ENCODE measurements around the gene APPL1.

The APPL1 gene

DNA sequence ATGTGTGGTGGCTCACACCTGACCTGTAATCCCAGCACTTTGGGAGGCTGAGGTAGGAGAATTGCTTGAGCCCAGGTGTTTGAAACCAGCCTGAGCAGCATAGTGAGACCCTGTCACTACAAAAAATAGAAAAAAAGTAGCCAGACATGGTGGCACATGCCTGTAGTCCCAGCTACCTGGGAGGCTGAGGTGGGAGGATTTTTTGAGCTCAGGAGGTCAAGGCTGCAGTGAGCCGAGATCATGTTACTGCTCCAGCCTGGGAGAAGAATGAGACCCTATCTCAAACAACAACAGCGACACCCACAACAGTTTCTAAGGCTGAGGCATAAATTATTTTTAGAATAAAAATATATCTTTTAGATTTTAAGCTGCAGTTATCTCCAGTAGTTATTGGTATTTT lies 6.3 kb downstream of the APPL1 start:
- H3K4me1 Mint-ChIP-seq (ENCODE audit: low read depth), result peaks cover 32% of the 10 kb centered on the region
- no peak overlapping the region for H3K4me3 Mint-ChIP-seq
- no peaks in the 10 kb centered on the region for H3K27me3 Mint-ChIP-seq
- no peak overlapping the region for H3K27ac Mint-ChIP-seq
- peaks cover 26% of the 10 kb centered on the region for H3K36me3 Mint-ChIP-seq (ENCODE audit: low read depth)
- H3K9me3 Mint-ChIP-seq, result peaks cover 5% of the 10 kb centered on the region
- intact Hi-C loops (cut with micrococcal nuclease), result no loop called here

GRCh38 chr3:57234613-57235575 lies 7.4 kb downstream of the APPL1 start:
- Mint-ChIP-seq H3K4me1 (ENCODE audit: low read depth) (peaks cover 21% of the 10 kb centered on the region), H3K9me3 (peaks cover 9% of the 10 kb centered on the region), H3K27ac (peak overlapping the region; percentile 22), H3K36me3 (ENCODE audit: low read depth) (peaks cover 37% of the 10 kb centered on the region), H3K4me3 (no peak overlapping the region), H3K27me3 (no peaks in the 10 kb centered on the region)
- intact Hi-C loops (cut with micrococcal nuclease), result loop anchor here (5.0 kb wide), 1 partner anchor 63 kb away; no protein-coding TSS in a partner anchor

- Mint-ChIP-seq H3K36me3 (ENCODE audit: low read depth) (peaks cover 86% of the 10 kb centered on the region), H3K9me3 (no peaks in the 10 kb centered on the region), H3K4me3 (no peak overlapping the region), H3K4me1 (ENCODE audit: low read depth) (no peaks in the 10 kb centered on the region), H3K27ac (no peak overlapping the region), H3K27me3 (no peaks in the 10 kb centered on the region)
- intact Hi-C loops (cut with micrococcal nuclease), result loop anchor here (10.0 kb wide), 1 partner anchor 580 kb away; no protein-coding TSS in a partner anchor
These were observed 17.4 kb downstream of the APPL1 start for GRCh38 chr3:57244946-57245345.

DNA sequence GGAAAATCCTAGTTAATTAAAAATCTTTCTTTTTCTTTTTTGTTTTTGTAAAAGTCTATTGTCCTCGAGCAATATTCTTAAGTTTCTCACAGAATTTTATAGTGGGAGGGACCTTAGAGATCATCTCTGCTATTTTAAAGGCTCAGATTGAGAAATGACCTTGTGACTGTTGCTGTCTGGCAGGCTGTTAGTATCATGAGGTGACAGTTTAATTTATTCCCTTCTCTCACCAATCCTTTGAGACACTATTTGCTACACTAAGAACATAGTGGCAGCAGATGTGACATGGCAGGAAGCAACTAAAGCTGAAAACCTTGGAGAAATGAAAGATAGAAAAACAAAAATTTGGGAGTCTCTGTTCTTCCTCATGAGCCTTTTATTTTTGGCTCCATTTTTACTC lies 24.9 kb downstream of the APPL1 start:
- Mint-ChIP-seq H3K4me1 (ENCODE audit: low read depth) (no peaks in the 10 kb centered on the region), H3K36me3 (ENCODE audit: low read depth) (peaks cover 76% of the 10 kb centered on the region), H3K27me3 (no peaks in the 10 kb centered on the region), H3K27ac (no peak overlapping the region), H3K9me3 (no peaks in the 10 kb centered on the region), H3K4me3 (no peak overlapping the region)
- intact Hi-C loops (cut with micrococcal nuclease), result no loop called here

GRCh38 chr3:57256844-57257243 lies 29.3 kb downstream of the APPL1 start:
- intact Hi-C loops (cut with micrococcal nuclease), result no loop called here
- H3K27ac Mint-ChIP-seq, result no peak overlapping the region
- H3K4me1 Mint-ChIP-seq (ENCODE audit: low read depth), result no peaks in the 10 kb centered on the region
- H3K27me3 Mint-ChIP-seq, result no peaks in the 10 kb centered on the region
- peaks cover 78% of the 10 kb centered on the region for H3K36me3 Mint-ChIP-seq (ENCODE audit: low read depth)
- no peak overlapping the region for H3K4me3 Mint-ChIP-seq
- H3K9me3 Mint-ChIP-seq, result peaks cover 13% of the 10 kb centered on the region

DNA sequence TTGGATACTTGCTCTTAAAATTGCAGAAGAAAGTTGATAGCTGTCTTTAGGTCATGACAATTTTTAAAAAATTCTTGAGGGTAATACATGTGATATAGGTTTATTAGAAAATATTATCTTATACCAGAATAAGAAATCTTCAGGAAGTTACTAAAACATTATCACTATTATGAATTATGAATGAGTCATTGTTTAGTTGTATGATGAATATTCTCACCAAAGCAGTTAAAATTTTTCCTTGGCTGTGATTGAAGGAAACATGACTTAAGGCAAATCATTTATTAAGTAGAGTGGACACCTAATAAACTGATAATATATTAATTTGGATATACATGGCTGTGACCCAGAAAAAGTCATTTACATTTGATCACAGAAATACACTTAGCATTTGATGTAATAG lies 30.1 kb downstream of the APPL1 start:
- Mint-ChIP-seq H3K9me3 (peaks cover 19% of the 10 kb centered on the region), H3K4me3 (no peak overlapping the region), H3K27ac (no peak overlapping the region), H3K4me1 (ENCODE audit: low read depth) (no peaks in the 10 kb centered on the region), H3K36me3 (ENCODE audit: low read depth) (peaks cover 78% of the 10 kb centered on the region), H3K27me3 (no peaks in the 10 kb centered on the region)
- intact Hi-C loops (cut with micrococcal nuclease), result no loop called here

DNA sequence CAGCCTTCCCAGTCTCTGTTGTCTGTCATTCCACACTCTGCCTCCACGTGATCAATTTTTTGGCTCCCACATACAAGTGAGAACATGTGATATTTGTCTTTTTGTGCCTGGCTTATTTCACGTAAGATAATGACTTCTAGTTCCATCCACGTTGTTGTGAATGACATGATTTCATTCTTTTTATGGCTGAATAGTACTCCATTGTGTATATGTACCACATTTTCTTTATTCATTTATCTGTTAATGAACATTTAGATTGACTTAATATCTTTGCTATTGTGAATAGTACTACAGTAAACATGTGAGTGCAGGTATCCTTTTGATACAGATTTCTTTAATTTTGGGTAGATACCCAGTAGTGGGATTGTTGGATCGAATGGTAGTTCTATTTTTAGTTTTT lies 33.6 kb downstream of the APPL1 start:
- H3K27me3 Mint-ChIP-seq, result no peaks in the 10 kb centered on the region
- H3K36me3 Mint-ChIP-seq (ENCODE audit: low read depth), result peaks cover 91% of the 10 kb centered on the region
- intact Hi-C loops (cut with micrococcal nuclease), result no loop called here
- peaks cover 8% of the 10 kb centered on the region for H3K4me1 Mint-ChIP-seq (ENCODE audit: low read depth)
- H3K4me3 Mint-ChIP-seq, result no peak overlapping the region
- no peak overlapping the region for H3K27ac Mint-ChIP-seq
- peaks cover 29% of the 10 kb centered on the region for H3K9me3 Mint-ChIP-seq

DNA sequence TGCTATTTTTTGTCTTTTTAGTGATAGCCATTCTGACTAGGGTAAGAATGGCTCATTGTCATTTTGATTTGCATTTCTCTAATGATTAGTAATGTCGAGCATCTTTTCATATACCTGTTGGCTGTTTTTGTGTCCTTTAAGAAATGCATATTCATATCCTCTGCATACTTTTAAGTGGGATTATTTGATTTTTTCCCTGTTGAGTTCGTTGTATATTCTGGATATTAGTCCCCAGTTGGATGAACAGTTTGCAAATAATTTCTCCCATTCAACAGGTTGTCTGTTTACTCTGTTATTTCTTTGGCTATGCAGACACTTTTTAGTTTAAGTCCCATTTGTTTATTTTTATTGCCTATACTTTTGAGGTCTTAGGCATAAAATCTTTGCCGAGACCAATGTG lies 34.4 kb downstream of the APPL1 start:
- intact Hi-C loops (cut with micrococcal nuclease), result no loop called here
- Mint-ChIP-seq H3K36me3 (ENCODE audit: low read depth) (peaks cover 97% of the 10 kb centered on the region), H3K27me3 (no peaks in the 10 kb centered on the region), H3K27ac (no peak overlapping the region), H3K4me3 (no peak overlapping the region), H3K4me1 (ENCODE audit: low read depth) (peaks cover 8% of the 10 kb centered on the region), H3K9me3 (peaks cover 29% of the 10 kb centered on the region)

- Mint-ChIP-seq H3K9me3 (peaks cover 3% of the 10 kb centered on the region), H3K4me1 (ENCODE audit: low read depth) (peaks cover 6% of the 10 kb centered on the region), H3K27ac (no peak overlapping the region), H3K4me3 (no peak overlapping the region), H3K27me3 (no peaks in the 10 kb centered on the region), H3K36me3 (ENCODE audit: low read depth) (peaks cover 87% of the 10 kb centered on the region)
- intact Hi-C loops (cut with micrococcal nuclease), result no loop called here
These were observed 40.9 kb downstream of the APPL1 start for GRCh38 chr3:57268416-57268815.

DNA sequence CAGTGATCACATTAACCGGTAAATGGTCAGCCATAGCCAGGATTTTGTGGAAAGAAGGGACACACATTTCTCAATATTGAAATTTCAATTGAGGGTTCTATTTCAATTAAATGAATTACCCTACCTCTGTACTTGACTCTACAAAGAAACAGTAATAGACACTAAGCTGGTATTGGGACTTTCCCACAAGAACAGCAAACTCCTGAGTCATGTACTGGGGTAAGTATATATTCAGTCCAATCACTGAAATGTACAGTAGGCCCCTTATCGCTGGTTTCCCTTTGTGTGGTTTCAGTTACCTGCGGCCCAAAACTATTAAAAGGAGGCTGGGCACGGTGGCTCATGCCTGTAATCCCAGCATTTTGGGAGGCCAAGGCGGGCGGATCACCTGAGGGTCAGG lies 47.3 kb downstream of the APPL1 start:
- no peaks in the 10 kb centered on the region for H3K27me3 Mint-ChIP-seq
- H3K36me3 Mint-ChIP-seq (ENCODE audit: low read depth), result peaks cover 44% of the 10 kb centered on the region
- H3K4me1 Mint-ChIP-seq (ENCODE audit: low read depth), result peaks cover 5% of the 10 kb centered on the region
- H3K9me3 Mint-ChIP-seq, result no peaks in the 10 kb centered on the region
- no peak overlapping the region for H3K27ac Mint-ChIP-seq
- intact Hi-C loops (cut with micrococcal nuclease), result no loop called here
- H3K4me3 Mint-ChIP-seq, result no peak overlapping the region

DNA sequence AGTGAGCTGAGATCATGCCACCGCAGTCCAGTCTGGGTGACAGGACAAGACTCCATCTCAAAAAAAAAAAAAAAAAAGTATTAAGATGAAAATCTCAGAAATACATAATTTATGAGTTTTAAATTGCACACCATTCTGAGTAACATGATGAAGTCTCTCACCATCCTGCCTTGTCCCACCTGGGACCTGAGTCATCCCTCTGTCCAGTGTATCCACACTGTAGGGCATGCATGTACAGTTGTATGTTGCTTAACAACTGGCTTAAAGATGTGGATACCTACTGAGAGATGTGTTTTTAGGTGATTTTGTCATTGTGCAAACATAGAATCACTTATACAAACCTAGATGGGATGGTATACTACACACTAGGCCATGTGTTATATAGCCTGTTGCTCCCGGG lies 47.9 kb downstream of the APPL1 start:
- Mint-ChIP-seq H3K9me3 (no peaks in the 10 kb centered on the region), H3K4me3 (no peak overlapping the region), H3K27me3 (no peaks in the 10 kb centered on the region), H3K36me3 (ENCODE audit: low read depth) (peaks cover 38% of the 10 kb centered on the region), H3K27ac (no peak overlapping the region), H3K4me1 (ENCODE audit: low read depth) (peaks cover 5% of the 10 kb centered on the region)
- intact Hi-C loops (cut with micrococcal nuclease), result no loop called here

GRCh38 chr3:57278237-57278636 lies 50.7 kb downstream of the APPL1 start:
- no peaks in the 10 kb centered on the region for H3K27me3 Mint-ChIP-seq

DNA sequence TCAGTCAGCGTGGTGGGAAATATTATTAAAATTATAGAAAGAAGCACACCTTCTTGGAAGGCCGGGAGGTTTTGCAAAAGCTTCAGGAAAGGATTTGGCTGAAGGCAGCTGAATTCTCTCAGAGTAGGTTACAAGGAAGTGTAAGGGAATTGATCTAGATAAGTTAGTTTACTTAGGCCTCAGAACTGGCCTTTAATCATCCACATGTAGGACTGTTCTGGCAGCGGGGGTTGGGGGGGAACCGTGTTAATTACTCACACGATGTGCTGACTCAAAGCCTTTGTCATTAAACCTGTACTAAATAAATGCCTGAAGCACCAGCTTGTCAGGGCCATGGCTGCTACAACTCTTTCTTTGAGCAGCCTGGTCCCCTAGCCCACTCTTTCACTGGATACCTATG lies 52.2 kb downstream of the APPL1 start:
- intact Hi-C loops (cut with micrococcal nuclease), result no loop called here
- no peak overlapping the region for H3K4me3 Mint-ChIP-seq
- H3K4me1 Mint-ChIP-seq (ENCODE audit: low read depth), result peaks cover 5% of the 10 kb centered on the region
- no peaks in the 10 kb centered on the region for H3K27me3 Mint-ChIP-seq
- no peak overlapping the region for H3K27ac Mint-ChIP-seq
- peaks cover 12% of the 10 kb centered on the region for H3K36me3 Mint-ChIP-seq (ENCODE audit: low read depth)
- no peaks in the 10 kb centered on the region for H3K9me3 Mint-ChIP-seq

More at GRCh38 chr3:57278237-57278636, 50.7 kb downstream of the APPL1 start:
- H3K4me3 Mint-ChIP-seq, result no peak overlapping the region
- peaks cover 18% of the 10 kb centered on the region for H3K36me3 Mint-ChIP-seq (ENCODE audit: low read depth)
- intact Hi-C loops (cut with micrococcal nuclease), result no loop called here
- no peaks in the 10 kb centered on the region for H3K9me3 Mint-ChIP-seq
- H3K27ac Mint-ChIP-seq, result no peak overlapping the region
- H3K4me1 Mint-ChIP-seq (ENCODE audit: low read depth), result peaks cover 5% of the 10 kb centered on the region

- intact Hi-C loops (cut with micrococcal nuclease), result no loop called here
- Mint-ChIP-seq H3K9me3 (peaks cover 6% of the 10 kb centered on the region), H3K4me3 (no peak overlapping the region), H3K27me3 (no peaks in the 10 kb centered on the region), H3K4me1 (ENCODE audit: low read depth) (peaks cover 5% of the 10 kb centered on the region), H3K27ac (no peak overlapping the region), H3K36me3 (ENCODE audit: low read depth) (peaks cover 6% of the 10 kb centered on the region)
These were observed 54.2 kb downstream of the APPL1 start for GRCh38 chr3:57281715-57282114.
